Spleen (tissue), 7 donors: Measurements from ENCODE around the gene CNOT2.

Experiments
- POLR2A ChIP-seq, 3 donors: fragments of 450-650 bp; IDR thresholded peaks; one replicate each; pipeline ENCODE4 v1.5.1; 2017; ENCODE audit warnings: antibody characterized with exemption in 3 of 3, mild to moderate bottlenecking in 1 of 3
- POLR2AphosphoS5 ChIP-seq, 3 donors: sonication (generic); formaldehyde crosslinking; IDR thresholded peaks; one replicate each; pipeline ENCODE4 v1.5.1; 2017; ENCODE audit warnings: antibody characterized with exemption in 3 of 3
- TF ChIP-seq, protein P1 (sequence below), 11 experiments: fragments of 200-600 bp in 7 of 11; fragments of 450-650 bp in 4 of 11; sonication (generic) in 4 of 11; IDR thresholded peaks in 8 of 11; conservative IDR thresholded peaks in 3 of 11; 1 replicate in 7 of 11; 2 replicates in 4 of 11; pipeline versions ENCODE4 v1.4.0 to v1.8.0; 2016 to 2021; ENCODE audit warnings: antibody characterized with exemption in 11 of 11, inconsistent platforms in 4 of 11, mild to moderate bottlenecking in 1 of 11
- donor health status: DM: no; HTN: no; CAD: no; lungs with moderate emphysema.
- donor health status: DM: no; HTN: no; CAD: no.
- donor health status: DM: no; HTN: no; CAD: no.

DNA sequence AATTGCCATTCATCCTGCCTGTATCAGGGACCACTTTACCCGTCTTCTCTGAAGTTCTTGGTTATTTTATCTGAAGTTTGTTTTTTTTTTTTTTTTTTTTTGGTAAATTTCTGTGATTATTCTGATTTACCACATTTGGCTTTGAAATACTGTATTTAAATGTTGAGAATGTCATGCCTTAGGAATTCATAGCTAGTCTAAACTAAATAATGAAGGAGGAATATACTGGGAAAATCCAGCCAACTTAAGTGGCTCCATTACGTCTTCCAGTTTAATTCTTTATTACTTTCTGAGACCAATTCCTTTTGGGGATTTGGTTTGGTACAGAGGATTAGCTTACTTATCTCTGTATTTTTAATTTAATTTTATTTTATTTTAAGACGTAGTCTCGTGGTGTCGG lies 62.6 kb downstream of the CNOT2 start:
- TF ChIP-seq, protein P1, sequence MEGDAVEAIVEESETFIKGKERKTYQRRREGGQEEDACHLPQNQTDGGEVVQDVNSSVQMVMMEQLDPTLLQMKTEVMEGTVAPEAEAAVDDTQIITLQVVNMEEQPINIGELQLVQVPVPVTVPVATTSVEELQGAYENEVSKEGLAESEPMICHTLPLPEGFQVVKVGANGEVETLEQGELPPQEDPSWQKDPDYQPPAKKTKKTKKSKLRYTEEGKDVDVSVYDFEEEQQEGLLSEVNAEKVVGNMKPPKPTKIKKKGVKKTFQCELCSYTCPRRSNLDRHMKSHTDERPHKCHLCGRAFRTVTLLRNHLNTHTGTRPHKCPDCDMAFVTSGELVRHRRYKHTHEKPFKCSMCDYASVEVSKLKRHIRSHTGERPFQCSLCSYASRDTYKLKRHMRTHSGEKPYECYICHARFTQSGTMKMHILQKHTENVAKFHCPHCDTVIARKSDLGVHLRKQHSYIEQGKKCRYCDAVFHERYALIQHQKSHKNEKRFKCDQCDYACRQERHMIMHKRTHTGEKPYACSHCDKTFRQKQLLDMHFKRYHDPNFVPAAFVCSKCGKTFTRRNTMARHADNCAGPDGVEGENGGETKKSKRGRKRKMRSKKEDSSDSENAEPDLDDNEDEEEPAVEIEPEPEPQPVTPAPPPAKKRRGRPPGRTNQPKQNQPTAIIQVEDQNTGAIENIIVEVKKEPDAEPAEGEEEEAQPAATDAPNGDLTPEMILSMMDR (IDR thresholded peaks at IDR 0.05 in 8 of 11, conservative IDR thresholded peaks at IDR 0.05 in 3 of 11), result no peak
- TF ChIP-seq POLR2AphosphoS5 (IDR thresholded peaks at IDR 0.05) (no peak), POLR2A (IDR thresholded peaks at IDR 0.05) (no peak)
